Stimulated activated CD4-positive, alpha-beta T cell treated with anti-CD3 and anti-CD28 coated beads, Interleukin-1b, Interleukin-23, amount 100 ng/mL, for 1 hour (primary cell): Measurements from ENCODE around the gene HIVEP2.
A peak's percentile ranks its signal among the peaks of the same experiment; 100 is the strongest.

Experiments
- DNase-seq, 2 donors: peaks; one replicate each; pipeline ENCODE4 v3.0.0-alpha.2; 2020; ENCODE audit warnings: low read depth in 2 of 2

The HIVEP2 gene

DNA sequence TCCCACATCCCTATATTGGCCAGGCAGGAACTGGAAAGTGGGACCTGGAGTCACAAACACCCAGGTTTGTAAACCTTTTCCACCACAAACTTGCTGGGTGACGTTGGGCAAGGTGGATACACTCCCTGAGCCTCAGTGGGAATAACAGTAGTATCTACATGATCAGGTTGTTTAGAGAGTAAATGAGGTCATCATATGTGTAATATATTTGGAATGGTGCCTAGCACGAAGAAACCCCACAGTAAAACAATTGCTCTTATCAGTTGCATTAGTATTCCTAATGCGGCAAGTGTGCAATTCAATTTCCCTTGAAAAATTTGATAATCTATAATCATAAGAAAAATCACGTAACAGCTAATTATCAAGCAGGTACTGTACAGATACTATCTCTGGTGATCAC lies 51.9 kb downstream of the HIVEP2 start:
- no peak for DNase-seq

DNA sequence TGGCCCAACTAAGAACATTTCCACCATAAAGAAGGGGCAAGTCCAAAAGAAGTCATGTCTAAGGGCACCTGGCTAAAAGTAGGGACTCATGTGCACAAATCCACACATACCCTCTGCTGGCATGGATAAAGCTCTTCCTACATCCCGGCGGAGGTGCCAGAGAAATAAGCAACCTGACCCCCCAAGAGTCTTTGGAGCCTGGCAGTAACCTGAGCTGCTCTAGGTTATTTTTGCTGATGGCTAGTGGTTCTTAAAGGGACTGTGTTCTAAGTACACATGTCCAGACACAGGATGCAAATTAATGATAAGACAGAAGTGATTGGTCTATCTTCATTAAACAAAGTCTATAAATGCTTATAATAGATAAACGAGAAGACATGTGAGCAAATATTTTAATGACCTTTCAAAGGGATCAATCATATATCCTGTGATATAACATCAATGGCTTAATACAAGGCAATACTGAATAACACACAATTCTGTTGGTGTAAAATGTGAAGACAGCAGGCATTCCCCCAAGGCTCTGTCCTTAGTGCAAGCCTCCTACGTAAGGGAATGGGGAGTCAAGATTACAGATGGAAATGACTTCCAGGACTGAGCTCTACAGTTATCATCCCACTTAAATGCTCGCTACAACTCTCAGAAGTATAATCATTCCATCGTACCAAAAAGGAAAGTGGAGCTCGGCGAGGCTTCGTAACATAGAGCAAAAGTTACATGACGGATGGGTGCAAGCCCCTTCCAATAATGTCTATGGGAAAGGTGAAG lies 52.5 kb downstream of the HIVEP2 start:
- no peak for DNase-seq

DNA sequence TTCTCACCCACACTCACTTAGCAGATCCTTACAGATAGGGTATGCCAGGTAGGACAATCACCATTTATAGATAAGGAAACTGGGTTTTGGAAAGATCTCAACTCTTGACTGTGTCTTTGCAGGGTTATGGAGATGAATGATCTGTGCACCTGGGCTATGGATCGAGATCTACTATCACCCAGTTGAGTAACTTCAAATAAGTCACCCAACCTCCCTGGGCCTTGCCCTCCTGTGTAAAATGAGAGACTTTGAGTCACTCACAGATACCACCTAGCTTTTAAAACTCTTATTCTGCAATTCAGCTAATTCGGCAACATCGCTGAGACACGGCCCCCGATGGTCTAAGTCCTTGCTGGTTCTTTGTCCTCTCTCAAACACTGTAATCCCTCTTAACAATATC lies 53.5 kb downstream of the HIVEP2 start:
- no peak for DNase-seq

DNA sequence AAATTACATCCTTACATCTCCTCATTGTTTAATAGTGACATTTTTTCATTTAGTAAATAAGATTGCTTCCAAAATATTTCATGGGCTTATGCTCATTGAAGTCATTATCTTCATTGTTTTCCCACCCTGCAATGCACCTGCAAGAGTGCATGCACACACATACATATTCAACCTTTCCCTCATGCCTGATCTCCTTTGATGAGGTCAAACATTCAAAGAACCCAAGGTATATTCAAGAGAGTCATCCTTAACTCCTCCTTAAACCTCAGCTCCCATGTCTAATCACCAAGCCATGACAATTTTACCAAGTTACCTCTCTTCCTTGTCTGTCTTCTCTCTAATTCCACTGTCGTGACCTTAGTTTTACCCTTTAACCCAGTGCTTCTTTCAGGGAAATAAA lies 56.5 kb downstream of the HIVEP2 start:
- DNase-seq = no peak

DNA sequence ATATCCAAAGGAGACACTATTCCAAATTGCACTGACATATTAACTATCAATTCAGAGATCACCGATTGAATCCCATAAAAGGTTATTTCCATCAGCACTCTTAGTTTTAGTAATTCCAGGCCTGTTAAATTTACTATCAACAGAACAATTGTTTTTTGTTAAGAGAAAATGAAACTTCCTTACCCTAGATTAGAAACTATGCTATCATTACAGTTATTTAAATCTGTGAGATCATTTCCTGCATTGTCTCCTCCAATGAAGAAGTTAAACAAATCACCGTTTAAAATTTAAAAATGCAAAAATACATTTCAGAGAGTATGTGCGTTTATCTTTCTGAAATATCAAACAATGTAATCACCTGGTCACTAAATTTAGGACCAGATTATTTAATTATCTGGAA lies 57.5 kb downstream of the HIVEP2 start:
- no peak for DNase-seq

DNA sequence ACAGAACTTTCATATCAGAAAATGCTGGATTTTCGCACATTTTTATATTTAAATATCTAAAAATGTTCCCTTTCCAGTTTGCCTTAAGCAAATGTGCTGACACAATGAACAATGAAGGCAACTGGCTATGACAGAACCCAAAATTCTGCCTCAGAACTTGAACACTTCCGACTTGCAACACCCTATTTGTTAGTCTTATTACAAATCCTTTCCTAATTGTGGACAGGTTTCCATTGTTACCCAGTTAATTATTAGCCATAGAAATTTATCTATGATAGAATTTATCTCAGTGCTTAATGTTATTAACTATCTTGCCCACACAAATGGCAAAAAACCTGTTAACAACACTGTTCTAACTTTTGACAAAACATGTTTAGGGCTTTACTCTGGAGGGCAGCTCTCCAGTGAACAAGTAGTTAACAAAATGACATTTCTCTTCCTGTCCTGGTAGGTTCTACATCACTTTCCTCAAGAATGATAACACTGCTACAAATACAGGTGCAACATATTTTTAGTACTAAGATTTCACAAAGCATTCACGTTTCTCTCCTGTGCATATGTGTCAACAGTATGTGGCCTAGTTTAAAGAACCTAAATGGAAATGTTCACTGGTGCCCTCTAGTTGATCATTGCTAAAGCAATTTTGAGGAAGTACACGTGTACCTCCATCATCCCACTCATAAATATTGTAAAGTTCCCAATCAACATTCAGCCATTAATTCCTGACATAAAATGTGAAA lies 58.4 kb downstream of the HIVEP2 start:
- DNase-seq = no peak

DNA sequence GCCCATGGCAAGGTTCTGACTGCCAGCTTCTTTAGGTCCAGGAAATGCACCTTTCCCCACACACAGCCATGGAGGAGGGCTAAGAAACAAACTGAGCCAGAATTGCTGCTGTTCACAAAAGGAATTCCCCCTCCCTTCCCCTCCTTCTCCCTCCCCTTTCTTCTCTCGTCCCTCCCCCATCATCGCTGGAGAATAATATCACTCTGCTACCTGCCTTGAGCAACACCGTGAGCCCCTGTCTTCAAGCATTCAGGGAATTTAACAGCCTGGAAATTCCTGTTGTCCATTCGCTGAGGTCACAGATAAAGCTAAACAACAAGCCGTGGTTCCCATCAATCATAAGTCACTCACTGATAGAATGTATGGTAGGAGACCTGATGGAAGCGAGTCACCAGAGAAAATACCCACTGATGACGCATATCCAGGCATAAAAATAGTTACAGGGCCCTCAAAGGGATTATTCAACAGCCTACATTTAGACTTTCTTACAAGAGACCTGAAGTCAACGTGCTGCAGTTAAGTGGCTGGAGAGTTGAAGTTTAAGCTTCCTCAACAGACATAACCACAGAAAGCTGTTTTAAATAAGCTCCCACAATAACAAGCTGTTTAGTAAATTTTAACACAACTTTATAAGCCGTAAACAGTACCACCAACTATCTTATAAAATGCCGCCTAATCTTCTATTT lies 59.7 kb downstream of the HIVEP2 start:
- peak; percentile 7 to 28 for DNase-seq

DNA sequence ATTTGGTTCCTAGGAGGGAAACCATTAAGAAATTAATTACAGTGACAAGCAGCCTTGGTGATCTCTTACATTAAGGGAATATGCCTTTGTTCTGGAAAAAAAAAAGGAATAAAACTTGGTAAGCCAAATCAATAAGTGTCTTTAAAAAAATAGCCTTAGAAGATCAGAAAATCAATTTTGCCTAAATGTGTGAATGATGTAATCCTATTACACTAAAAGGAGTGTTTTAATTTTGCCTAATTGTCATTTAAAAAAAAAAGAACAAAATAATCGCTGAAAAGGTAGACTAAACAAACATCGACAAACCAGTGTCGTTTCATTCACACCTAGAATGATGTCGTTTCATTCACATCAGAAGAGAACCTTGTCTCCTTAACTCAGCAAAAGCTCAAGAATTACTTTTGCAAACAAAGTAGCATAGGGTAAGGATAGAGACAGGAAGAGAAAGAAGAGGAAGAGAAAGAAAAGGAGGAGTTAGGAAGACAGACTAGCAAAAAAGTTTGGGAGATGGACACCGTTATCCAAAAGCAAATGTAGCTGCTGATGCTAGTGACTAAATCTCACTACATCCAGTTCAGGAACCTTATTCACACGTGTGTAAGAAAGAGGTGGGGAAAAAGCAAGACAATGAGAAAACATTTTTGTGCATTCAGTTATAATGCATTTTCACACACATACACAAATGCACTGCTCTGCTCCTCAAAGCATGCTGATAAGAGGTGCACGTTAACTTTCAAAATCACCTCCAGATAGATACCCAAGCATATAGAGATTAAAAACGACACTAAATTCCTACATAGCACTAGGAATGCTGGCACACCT lies 60.6 kb downstream of the HIVEP2 start:
- DNase-seq = no peak

DNA sequence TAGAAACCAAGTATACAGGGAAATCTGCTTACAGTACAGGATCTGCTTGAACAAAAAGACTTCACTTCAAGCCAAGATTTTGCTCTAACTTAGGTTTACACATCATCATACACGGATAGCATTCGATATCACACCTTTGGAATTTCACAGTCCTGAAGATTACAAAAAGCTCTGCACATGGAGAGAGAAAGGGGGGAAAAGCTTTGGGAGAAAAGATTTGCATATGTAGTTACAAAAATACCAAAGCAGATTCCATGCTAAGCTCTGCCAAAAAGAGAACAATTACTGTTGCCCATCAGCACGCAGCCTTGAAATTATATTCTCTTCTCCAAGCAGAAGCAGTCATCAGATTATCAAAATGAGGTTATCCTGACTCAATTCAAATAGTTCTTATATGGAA lies 62.0 kb downstream of the HIVEP2 start:
- no peak for DNase-seq

DNA sequence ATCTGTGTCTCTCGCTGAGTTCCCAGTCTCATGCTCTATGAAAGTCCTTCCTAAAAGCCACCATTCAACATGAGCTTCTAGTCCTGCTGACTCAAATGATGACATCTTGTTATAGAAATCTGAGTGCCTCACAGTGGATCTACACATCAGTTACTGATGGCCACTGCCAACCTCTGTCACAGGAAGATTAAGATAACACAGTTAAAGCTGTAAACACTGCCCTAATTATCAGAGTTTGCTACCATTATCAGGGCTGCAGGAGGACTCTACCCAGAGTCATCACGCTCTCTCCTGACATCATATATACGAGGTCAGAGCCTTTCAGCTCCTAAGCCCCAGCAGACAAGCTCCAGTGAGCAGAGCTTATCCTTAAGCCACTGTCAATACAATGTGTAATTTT lies 63.2 kb downstream of the HIVEP2 start:
- DNase-seq = no peak

DNA sequence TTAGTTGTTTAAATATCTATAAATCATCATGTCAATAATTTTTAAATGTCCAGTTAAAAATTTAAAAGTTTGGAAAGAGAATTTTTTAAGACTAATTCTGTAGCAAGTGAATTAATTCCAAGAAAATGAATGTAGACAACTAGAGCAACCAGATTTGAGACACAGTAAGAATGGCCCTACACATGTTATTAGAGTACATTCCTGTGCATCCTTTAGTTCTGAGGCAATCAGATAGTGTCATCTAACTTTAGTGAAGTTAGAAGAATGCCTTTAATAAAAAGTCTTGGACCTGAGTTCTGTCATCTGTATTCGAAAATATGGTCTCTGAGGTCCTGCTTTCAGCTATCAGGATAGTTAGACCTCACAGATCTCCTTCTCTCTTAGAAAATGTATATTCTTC lies 63.7 kb downstream of the HIVEP2 start:
- no peak for DNase-seq

DNA sequence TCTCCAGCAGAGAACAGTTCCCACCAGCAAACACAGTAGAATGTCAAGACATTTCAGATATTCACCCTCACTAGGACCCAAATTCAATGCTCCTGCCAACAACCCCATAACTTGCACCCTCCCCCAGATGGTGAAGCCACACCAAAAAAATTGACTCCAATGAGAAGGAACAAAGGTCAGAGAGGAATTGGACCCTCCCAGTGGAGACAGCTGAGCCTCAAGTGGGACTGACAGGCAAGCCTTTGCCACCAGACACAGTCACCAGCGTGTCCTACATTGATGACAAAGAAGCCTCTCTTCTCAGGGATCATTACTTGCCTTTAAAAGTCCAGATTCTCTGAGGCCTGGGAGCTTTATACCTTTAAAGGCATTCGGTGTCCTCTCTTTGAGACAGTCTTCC lies 64.8 kb downstream of the HIVEP2 start:
- DNase-seq = no peak

DNA sequence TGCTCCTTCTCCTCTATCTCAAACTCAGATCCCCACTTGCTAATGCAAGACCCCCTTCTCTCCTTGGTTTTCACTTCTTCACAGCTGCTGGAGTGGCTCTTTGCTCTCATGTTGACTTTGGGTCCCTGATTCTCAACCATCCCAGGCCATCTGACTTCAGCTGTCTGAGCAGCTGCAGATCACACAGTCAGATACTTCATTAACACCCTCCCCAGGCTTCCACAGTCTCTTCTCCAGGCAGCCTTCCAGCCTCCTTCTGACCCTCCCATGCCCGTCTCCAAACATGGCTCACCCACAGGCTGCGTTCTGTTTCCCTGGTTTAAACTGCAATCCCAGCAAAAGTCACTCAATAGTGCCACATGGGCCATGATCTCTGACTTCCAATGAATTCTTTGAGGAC lies 65.4 kb downstream of the HIVEP2 start:
- DNase-seq = no peak

DNA sequence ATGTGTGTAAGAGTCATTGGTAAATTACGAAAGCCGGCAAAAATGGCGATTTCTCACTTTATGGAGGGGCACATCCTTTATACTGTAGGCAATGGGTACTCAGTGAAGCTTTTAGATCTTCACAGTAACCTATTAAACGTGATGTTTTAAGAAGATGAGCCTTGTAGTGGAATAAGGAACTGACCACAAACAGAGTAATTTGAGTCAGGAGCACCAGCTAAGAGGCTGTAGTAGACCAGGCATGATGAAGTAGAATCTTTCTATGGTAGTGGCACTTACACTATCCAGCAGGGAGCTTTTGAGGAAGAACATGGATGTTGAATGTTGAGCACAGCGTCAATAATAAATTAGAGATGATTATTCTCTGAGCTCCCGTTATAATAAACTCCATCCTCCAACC lies 65.9 kb downstream of the HIVEP2 start:
- no peak for DNase-seq

DNA sequence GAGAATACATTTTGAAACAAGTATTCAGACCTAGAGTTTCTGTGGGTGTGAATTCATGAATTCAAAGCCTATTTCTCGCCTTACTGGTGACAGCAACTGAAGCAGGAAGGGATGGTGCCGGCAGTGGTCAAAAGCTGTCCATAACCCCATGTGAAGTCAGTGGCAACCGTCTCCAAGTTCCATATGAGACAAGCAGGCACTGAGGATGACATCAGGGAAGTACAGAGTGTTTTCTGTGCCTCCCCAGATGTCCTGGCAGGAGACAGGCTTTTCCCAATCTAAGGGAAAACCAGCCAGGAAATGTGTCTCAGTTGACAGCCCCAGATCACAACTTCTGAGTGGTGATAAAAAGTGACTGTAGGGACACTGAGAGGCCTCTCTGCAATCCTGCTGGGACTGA lies 66.6 kb downstream of the HIVEP2 start:
- no peak for DNase-seq

DNA sequence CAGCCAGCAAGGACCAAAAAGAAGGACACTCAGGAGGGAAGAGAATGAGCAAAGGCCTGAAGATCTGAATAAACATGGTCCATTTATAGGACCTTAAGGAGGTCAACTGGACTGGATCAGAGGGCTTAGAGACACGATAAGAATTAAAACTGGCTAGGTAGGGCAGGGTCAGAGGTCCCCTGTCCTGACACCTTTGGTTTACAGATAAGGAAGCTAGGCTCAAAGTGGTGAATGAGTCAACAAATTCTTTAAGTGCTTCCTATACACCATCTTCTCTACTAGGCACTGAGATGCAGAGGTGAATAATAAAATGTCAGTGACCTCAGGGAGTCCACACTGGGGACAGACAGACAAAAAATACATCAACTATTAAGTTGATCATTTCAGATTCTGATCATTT lies 70.3 kb downstream of the HIVEP2 start:
- DNase-seq = no peak

DNA sequence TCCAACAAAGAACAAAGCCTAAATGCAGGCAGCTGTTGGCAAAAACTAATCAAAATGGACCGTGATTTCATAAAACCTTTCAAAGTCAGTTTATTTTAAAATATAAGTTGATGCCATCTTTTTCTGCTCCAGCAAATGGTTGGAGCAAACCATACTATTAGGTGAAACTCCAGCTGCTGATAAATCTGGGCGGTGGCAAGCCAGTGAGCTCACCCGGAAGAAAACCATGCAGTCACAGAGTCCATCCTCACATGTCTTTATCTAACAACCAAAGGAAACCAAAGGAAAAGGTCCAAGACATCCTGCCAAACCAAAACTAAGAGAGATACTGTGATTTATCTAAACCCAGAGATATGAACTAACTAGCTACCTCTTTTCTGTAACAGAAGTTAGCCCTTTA lies 72.6 kb downstream of the HIVEP2 start:
- no peak for DNase-seq

DNA sequence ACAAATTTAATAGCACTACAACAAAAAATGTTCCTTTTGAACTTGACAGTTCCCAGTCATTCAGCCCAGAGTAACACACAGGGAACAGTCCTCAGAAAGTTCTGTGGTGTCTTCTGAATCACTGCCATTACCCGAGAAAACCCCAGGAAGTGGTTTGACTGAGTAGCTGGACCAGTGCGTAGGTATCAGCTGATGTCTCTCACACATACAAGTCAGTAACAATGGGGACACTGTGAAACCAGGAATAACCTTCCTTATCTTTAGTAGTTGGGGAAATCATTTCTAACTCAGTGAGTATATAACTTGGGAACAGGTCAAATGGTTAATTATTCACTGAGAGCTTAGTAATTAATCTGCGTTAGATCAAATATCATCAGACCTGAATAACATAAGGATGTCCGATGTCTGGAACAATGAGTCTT lies 73.1 kb downstream of the HIVEP2 start:
- DNase-seq = no peak

DNA sequence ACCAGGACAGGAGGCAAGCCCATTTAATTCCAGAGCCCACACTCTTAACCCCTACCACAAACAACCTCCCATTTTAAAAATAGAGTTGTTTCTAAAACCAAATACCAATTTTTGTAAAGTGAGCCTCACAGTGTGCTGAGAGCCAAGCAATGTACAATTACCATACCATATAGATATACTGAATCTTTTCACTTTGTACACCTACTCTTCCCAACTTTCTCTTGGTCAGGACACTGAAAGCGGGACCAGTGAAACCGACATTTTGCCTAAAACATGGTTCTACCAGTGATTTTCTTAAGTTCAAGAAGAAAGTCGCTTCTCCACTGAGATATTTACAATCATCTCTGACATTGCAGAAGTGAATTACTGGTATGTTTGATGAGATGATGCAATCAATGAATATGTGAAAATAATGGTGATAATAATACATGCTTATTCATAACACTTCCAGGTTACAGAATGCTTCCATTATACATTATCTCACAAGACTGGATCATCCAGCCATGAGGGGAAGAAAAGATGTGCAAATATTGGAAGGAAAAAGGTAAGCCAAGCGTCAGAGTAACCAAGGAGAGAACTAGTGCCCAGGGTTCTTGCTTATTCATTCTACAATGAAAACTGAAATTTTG lies 74.1 kb downstream of the HIVEP2 start:
- no peak for DNase-seq

DNA sequence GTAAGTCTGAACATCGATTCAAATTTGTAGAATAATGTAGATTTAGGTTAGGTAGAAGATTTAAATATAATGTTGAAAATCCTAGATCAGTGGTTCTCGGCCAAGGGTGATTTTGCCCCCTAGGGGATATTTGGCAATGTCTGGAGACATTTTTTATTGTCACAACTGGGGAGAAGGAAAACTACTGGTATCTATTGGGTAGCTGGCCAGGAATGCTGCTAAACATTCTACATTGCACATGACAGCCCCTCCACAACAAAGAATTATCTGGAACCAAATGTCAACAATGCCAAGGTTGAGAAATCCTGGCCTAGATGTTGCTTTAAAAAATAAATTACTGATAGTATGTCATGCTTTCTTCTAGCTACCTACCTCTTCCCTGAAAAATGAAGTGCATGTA lies 76.1 kb downstream of the HIVEP2 start:
- no peak for DNase-seq

DNA sequence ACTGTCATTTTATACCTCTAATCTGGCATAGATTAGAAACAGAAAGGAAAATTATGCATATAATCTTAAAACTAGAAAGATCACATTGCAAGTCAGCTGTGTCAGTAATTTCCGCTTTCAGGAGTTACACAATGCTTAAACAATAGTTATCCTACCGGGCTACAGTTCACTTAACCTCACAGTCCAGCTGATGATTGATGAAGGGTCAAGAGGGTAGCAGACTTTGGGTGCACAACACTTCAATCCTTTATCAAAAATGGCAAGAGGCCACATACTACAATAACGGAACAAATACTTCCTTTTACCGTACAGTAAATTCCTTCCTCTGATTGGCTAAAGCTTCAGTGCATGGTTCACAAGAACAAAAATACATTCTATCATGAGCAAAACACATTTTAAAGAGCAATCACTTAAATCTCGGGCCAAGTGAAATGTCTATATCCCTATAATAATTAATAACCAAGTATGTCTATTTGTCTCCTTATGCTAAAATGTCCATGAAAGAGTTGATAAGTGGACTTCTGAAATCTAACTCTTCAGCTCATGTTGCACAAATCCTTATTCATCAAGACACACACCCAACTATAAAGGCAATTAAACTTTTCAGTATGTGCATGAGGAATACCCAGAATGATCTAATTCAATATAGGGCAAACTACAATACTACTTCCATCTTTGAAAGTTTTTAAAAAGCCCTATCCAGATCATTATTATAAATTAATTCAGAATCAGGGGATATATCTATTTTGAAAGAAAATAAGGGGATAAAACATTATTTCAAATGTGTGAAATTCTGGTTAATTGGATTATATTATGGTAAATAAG lies 76.8 kb downstream of the HIVEP2 start:
- DNase-seq = no peak
